HG03159 (cell line): ENCODE measurements around the gene PAIP2.
"Not testable (repeated sequence)": the region's sequence is repeated elsewhere in the genome, so short reads cannot be mapped to it uniquely, and the experiment has no call there.

ENCODE experiments used
- ATAC-seq: cut with Tn5 transposase; IDR thresholded peaks from one replicate; pipeline ENCODE4 v1.9.1; 2021; ENCODE audit warnings: mild to moderate bottlenecking, moderate library complexity; ENCODE audit not compliant: unreplicated experiment

PAIP2 gene

GRCh38 chr5:139407517-139407916, 65.9 kb downstream of the PAIP2 start:
- ATAC-seq, result no peak

GRCh38 chr5:139408191-139408590, 66.5 kb downstream of the PAIP2 start:
- no peak for ATAC-seq

- not testable (repeated sequence) for ATAC-seq
These were observed 67.5 kb downstream of the PAIP2 start for GRCh38 chr5:139409116-139409515.

- no peak for ATAC-seq
These were observed 68.7 kb downstream of the PAIP2 start for GRCh38 chr5:139410121-139410992.

DNA sequence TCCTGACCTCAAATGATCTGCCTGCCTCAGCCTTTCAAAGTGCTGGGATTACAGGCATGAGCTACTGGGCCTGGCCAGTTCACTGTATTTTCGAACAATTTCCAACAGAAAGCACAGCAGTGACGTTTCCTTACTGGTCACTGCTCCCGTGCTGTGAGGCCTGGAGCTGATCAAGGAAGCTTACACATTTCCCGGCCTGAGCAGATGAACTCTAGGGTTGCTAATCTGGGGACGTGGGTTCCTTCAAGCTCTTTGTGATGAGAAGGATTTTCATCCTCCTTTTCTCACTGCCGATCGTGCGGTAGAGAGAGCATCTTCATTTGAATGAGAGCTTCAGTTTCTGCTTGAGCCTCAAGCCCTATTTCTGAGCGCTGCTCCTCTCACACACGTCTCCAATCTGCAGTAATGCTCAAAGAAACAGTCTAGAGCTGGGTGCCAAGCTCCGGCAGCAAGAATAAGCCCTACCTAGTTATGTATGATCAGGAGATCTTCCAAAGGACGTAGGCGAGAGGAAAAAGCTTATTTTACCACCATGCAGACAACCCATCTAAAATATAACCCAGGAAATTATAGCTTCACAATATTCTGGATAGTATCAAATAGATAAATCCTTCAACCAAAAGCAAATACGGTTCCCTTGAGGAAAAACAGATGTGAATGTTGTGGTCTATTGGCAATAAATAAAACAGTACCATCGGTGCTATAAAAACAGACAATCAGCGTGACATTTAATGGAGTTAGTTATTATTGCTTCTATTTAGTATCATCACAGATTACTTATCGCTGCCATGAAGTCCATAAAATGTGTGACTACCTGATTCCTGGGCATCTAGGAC, 69.6 kb downstream of the PAIP2 start:
- no peak for ATAC-seq

DNA sequence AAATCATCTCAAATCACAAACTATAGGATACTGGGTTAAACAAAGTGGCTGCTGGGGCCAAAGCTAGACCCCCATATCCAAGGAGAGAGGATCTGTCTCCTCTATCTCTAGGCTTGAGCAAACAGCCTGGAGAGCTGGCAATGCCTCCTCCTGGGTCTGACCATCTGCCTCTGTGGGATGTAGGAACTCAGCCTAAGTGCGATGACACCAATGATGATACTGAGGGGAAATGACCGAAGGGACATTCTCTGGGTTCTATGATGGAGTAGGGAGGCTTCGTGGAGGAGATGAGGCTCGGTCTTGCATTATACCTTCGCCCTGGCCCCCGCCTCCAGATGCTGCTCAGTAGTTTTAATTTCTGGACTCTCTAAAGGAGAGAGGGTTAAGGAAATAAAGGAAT, 71.5 kb downstream of the PAIP2 start:
- no peak for ATAC-seq

GRCh38 chr5:139413963-139414362, 72.3 kb downstream of the PAIP2 start:
- no peak for ATAC-seq

- ATAC-seq, result no peak
These were observed 73.0 kb downstream of the PAIP2 start for GRCh38 chr5:139414581-139415130.

DNA sequence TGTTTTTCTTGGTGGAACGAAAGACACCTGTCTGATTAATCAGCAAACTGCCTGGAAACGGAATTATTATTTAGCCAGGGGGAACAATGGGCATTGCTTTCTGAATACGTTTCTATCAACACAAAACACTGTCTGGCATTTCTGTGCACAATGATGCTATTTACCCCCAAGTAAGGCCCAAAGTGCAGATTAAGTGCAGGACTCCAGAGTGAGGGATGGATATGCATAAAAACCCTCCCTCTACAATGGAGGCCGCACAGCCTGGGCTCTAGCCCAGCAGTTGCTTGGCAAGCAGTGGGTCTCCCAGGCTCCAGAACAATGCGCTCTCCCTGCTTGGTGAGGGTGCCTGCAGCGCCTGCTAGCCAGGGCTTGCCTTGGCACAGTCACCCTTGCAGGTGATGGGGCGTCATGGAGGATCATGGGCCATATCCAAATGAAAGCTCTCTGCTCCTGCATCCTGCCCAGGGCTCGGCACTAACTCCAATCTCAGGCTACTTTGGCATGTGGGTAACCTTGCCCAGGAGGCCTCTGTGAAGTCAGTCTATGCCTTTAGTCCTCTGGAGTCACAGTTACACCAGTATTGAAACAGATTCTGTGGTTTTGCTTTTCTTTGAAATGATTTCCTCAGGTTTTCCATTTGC, 73.7 kb downstream of the PAIP2 start:
- ATAC-seq, result no peak

DNA sequence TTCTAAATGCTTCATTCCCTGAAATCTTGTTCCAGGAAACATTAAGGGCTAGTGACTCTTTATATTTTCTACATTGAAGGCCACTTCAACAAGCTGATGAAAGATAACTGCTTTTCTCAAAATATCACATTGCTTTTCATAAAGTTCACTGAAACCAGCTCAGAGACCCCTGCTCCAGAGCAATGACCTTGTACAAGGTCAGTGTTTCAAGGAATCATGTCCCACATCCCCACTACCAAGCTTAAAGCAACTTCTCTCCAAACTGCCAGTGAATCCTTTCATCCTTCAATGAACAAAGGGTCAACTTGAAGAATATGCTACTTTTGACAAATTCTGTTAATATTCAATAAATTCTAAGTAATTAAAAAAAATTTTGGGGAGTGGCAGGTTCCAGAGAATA, 74.2 kb downstream of the PAIP2 start:
- no peak for ATAC-seq

GRCh38 chr5:139416651-139417050, 75.0 kb downstream of the PAIP2 start:
- no peak for ATAC-seq

GRCh38 chr5:139417214-139417613, 75.6 kb downstream of the PAIP2 start:
- ATAC-seq, result no peak

DNA sequence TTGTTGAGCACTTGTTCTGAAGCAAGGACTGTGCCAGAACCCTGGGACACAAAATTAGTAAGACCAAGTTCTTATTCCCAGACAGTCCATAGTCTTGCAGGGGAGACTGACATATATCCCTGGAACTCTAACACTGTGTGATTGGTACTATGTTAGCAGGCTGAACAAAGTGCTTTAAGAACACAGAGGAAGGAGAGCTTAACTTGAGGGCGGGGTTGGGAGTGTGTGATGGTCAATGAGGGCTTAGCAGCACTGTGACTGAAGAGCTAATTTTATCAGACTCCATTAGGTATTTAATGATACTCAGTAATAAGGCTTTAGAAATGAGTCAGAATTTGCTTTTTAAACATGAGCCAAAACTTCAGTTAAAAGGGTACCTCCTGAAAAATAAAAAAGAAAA, 77.1 kb downstream of the PAIP2 start:
- ATAC-seq, result no peak
